HCT116 (cell line): ENCODE results near the gene ICE1.

ENCODE experiments used
- EZH2 ChIP-seq: fragments of 200-600 bp; sonication (generic); IDR thresholded peaks from 2 replicates; pipeline ENCODE4 v1.6.1; 2017; ENCODE audit warnings: antibody characterized with exemption, mixed run types
- JUND ChIP-seq: IDR thresholded peaks from 2 replicates; pipeline ENCODE4 v1.6.1; 2012
- POLR2A ChIP-seq: IDR thresholded peaks from 2 replicates; pipeline ENCODE4 v1.7.0; 2011; ENCODE audit warnings: borderline replicate concordance; ENCODE audit not compliant: insufficient read depth, insufficient read length; ENCODE audit errors: extremely low read depth
- SIN3A ChIP-seq: IDR thresholded peaks from 2 replicates; pipeline ENCODE4 v1.6.1; 2012; ENCODE audit warnings: low read depth
- SP1 ChIP-seq: IDR thresholded peaks from 2 replicates; pipeline ENCODE4 v1.6.1; 2012; ENCODE audit warnings: low read depth
- YY1 ChIP-seq: IDR thresholded peaks from 2 replicates; pipeline ENCODE4 v1.6.1; 2011; ENCODE audit warnings: low read length, low read depth, moderate library complexity, mild to moderate bottlenecking; ENCODE audit not compliant: insufficient replicate concordance; ENCODE audit errors: extremely low read depth
- TF ChIP-seq, protein P1 (sequence below), 3 experiments: fragments of 200-600 bp in 1 of 3; sonication (generic) in 1 of 3; IDR thresholded peaks in 2 of 3; conservative IDR thresholded peaks in 1 of 3; 2 replicates each; pipeline ENCODE4 v1.5.1; 2012 to 2017; ENCODE audit warnings: low read depth in 2 of 3, low read length in 2 of 3, antibody characterized with exemption in 1 of 3, borderline replicate concordance in 1 of 3, control low read depth in 1 of 3, mild to moderate bottlenecking in 1 of 3, mixed read lengths in 1 of 3, mixed run types in 1 of 3, moderate library complexity in 1 of 3; ENCODE audit not compliant: insufficient read depth in 1 of 3

DNA sequence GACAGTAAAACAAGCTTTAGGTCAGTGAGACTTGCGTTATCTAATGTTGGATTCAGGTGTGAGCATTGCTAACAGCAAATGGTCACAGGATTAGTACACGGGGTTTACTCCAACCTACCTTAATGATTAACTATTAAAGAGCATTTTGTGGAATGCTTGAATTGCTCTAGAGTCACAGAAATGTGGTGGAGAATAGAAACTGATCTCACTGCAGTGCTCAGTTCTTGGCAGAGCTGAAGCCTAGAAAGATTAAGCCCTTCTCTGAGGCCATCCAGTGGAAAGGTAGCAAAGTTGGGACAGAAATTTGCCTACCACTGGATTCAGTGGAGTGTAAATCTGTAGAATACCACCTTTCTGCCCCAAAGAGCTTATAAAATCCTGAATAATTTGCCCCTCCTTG is 60.9 kb downstream of the ICE1 start:
- TF ChIP-seq, protein P1, sequence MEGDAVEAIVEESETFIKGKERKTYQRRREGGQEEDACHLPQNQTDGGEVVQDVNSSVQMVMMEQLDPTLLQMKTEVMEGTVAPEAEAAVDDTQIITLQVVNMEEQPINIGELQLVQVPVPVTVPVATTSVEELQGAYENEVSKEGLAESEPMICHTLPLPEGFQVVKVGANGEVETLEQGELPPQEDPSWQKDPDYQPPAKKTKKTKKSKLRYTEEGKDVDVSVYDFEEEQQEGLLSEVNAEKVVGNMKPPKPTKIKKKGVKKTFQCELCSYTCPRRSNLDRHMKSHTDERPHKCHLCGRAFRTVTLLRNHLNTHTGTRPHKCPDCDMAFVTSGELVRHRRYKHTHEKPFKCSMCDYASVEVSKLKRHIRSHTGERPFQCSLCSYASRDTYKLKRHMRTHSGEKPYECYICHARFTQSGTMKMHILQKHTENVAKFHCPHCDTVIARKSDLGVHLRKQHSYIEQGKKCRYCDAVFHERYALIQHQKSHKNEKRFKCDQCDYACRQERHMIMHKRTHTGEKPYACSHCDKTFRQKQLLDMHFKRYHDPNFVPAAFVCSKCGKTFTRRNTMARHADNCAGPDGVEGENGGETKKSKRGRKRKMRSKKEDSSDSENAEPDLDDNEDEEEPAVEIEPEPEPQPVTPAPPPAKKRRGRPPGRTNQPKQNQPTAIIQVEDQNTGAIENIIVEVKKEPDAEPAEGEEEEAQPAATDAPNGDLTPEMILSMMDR (IDR thresholded peaks at IDR 0.05 in 2 of 3, conservative IDR thresholded peaks at IDR 0.05 in 1 of 3; ENCODE audit: borderline replicate concordance in 1 of 3, insufficient read depth in 1 of 3, low read depth in 2 of 3, low read length in 2 of 3) = no peak
- TF ChIP-seq POLR2A (no peak), SIN3A (no peak), SP1 (no peak), EZH2 (no peak), YY1 (no peak), JUND (no peak)
